HepG2 (cell line): ENCODE results near the gene EPB41L3. TPM values are rescaled to one million over a fixed set of nuclear protein-coding genes. Genes with fewer than 3 reads are reported as not detected.

ENCODE experiments used
- ATAC-seq: fragments of 200-7000 bp; cut with Tn5 transposase; 3 replicates; pipeline ENCODE4 v1.9.1; 2020; ENCODE audit warnings: mild to moderate bottlenecking, moderate library complexity
- BruUV-seq: library from RNA; stranded (reverse); fragments of 400-500 nt; replicated peaks from 2 replicates; lab custom pipeline; 2021; lab: Mats Ljungman, UMichigan
- CTCF ChIA-PET: fragments of 300-600 bp; formaldehyde crosslinking; extraction: SDS; loops from one replicate; lab custom pipeline; 2021; ENCODE audit warnings: low total read pairs, inconsistent platforms, low intra/inter-chr PET ratio; lab: Yijun Ruan, JAX
- POLR2A ChIA-PET: fragments of 350-600 bp; sonication (Branson Sonifier 250); formaldehyde crosslinking; loops from one replicate; lab custom pipeline; 2020; ENCODE audit warnings: antibody characterized with exemption, inconsistent platforms; lab: Yijun Ruan, JAX
- DNase-seq: peaks from one replicate; pipeline ENCODE4 v3.0.0-alpha.2; 2015; ENCODE audit warnings: low spot score
- FAIRE-seq: peaks from 3 replicates; lab custom pipeline; 2011; peaks lifted over from hg19 to GRCh38; lab: Jason Lieb, UNC
- H2AFZ ChIP-seq: one replicate; pipeline ENCODE4 v1.6.1; 2011; ENCODE audit warnings: low read length, inconsistent platforms
- H3K27ac ChIP-seq: fragments of 300-600 bp; 3 replicates; pipeline ENCODE4 v1.8.0; 2011; ENCODE audit warnings: mixed run types, mild to moderate bottlenecking, mixed read lengths, low read length, inconsistent platforms; ENCODE audit not compliant: insufficient read depth; ENCODE audit errors: extremely low read length
- H3K27me3 ChIP-seq, 2 experiments: fragments of 200-600 bp in 1 of 2; 2 replicates in 1 of 2; 3 replicates in 1 of 2; pipeline versions ENCODE4 v1.6.0 to v1.8.0; 2011; ENCODE audit warnings: low read length in 2 of 2, mild to moderate bottlenecking in 2 of 2, moderate library complexity in 2 of 2, inconsistent platforms in 1 of 2; ENCODE audit not compliant: insufficient read depth in 2 of 2, control insufficient read depth in 1 of 2
- H3K36me3 ChIP-seq, 2 experiments: fragments of 200-600 bp in 1 of 2; replicated peaks in 1 of 2; 2 replicates in 1 of 2; 3 replicates in 1 of 2; pipeline versions ENCODE4 v1.5.1 to v1.8.0; 2011; ENCODE audit warnings: low read length in 2 of 2, inconsistent platforms in 1 of 2; ENCODE audit not compliant: insufficient read depth in 2 of 2, control insufficient read depth in 1 of 2
- H3K4me1 ChIP-seq: 2 replicates; pipeline ENCODE4 v1.5.1; 2012; ENCODE audit warnings: low read length, inconsistent platforms; ENCODE audit not compliant: insufficient read depth
- H3K4me2 ChIP-seq: 2 replicates; pipeline ENCODE4 v1.6.0; 2011; ENCODE audit warnings: low read depth, low read length, inconsistent platforms
- H3K4me3 ChIP-seq, 3 experiments: fragments of 200-600 bp in 1 of 3; sonication (generic), shearing (Covaris generic) in 1 of 3; replicated peaks in 1 of 3; 2 replicates each; pipeline ENCODE4 v1.5.1; 2011 to 2016; ENCODE audit warnings: low read length in 3 of 3, inconsistent platforms in 2 of 3, low read depth in 2 of 3, mild to moderate bottlenecking in 2 of 3, control low read depth in 1 of 3, mixed read lengths in 1 of 3; ENCODE audit not compliant: insufficient read depth in 1 of 3
- H3K79me2 ChIP-seq: one replicate; pipeline ENCODE4 v1.6.1; 2011; ENCODE audit warnings: low read length, inconsistent platforms; ENCODE audit not compliant: insufficient read depth
- H3K9ac ChIP-seq: 2 replicates; pipeline ENCODE4 v1.6.0; 2011; ENCODE audit warnings: mild to moderate bottlenecking, low read depth, low read length, inconsistent platforms; ENCODE audit not compliant: insufficient read depth
- H3K9me3 ChIP-seq: 2 replicates; pipeline ENCODE4 v1.5.1; 2012; ENCODE audit warnings: mild to moderate bottlenecking, low read length
- H4K20me1 ChIP-seq: 2 replicates; pipeline ENCODE4 v1.6.0; 2011; ENCODE audit warnings: inconsistent platforms, mild to moderate bottlenecking, low read length, moderate library complexity; ENCODE audit not compliant: insufficient read depth
- CREM ChIP-seq, 2 experiments: sonication (generic) in 1 of 2; formaldehyde crosslinking in 1 of 2; IDR thresholded peaks; 2 replicates each; pipeline versions ENCODE4 v1.4.0 to v1.6.1; 2016 to 2020; ENCODE audit warnings: antibody characterized with exemption in 1 of 2, mild to moderate bottlenecking in 1 of 2, missing genetic modification reagents in 1 of 2
- EZH2 ChIP-seq: conservative IDR thresholded peaks from 2 replicates; pipeline ENCODE4 v1.6.1; 2012; ENCODE audit warnings: mild to moderate bottlenecking, low read depth, low read length, moderate library complexity
- GPN1 ChIP-seq: sonication (generic); formaldehyde crosslinking; IDR thresholded peaks from 2 replicates; pipeline ENCODE4 v1.5.1; 2020; ENCODE audit warnings: missing genetic modification reagents, borderline replicate concordance
- IRF2 ChIP-seq: IDR thresholded peaks from 2 replicates; pipeline ENCODE4 v1.6.1; 2018; ENCODE audit warnings: missing genetic modification reagents, missing compliant biosample characterization
- KAT8 ChIP-seq: IDR thresholded peaks from 2 replicates; pipeline ENCODE4 v1.6.1; 2016; ENCODE audit warnings: missing genetic modification reagents, missing compliant biosample characterization
- MEF2D ChIP-seq: sonication (generic); formaldehyde crosslinking; IDR thresholded peaks from 2 replicates; pipeline ENCODE4 v1.5.1; 2020; ENCODE audit warnings: mild to moderate bottlenecking, missing genetic modification reagents
- MXI1 ChIP-seq: IDR thresholded peaks from 3 replicates; pipeline ENCODE4 v1.6.1; 2012; ENCODE audit warnings: low read depth, low read length, inconsistent platforms, borderline replicate concordance
- PLRG1 ChIP-seq: fragments of 450-650 bp; conservative IDR thresholded peaks from 2 replicates; pipeline ENCODE4 v1.6.1; 2016
- RFX3 ChIP-seq: IDR thresholded peaks from 2 replicates; pipeline ENCODE4 v1.6.1; 2016; ENCODE audit warnings: missing biosample characterization, missing genetic modification reagents
- SIN3B ChIP-seq: fragments of 150-350 bp; IDR thresholded peaks from 2 replicates; pipeline ENCODE4 v1.6.1; 2014; ENCODE audit warnings: low read length
- TOPORS ChIP-seq: sonication (generic); formaldehyde crosslinking; IDR thresholded peaks from 2 replicates; pipeline ENCODE4 v1.8.0; 2023; ENCODE audit warnings: mild to moderate bottlenecking, missing genetic modification reagents
- ZC3H4 ChIP-seq: sonication (generic); formaldehyde crosslinking; IDR thresholded peaks from 2 replicates; pipeline ENCODE4 v1.4.0; 2020; ENCODE audit warnings: missing genetic modification reagents, borderline replicate concordance
- ZFP36L2 ChIP-seq: sonication (generic); formaldehyde crosslinking; IDR thresholded peaks from 2 replicates; pipeline ENCODE4 v1.4.0; 2020; ENCODE audit warnings: missing genetic modification reagents
- ZNF781 ChIP-seq: sonication (generic); formaldehyde crosslinking; IDR thresholded peaks from 2 replicates; pipeline ENCODE4 v1.5.1; 2020; ENCODE audit warnings: borderline replicate concordance, mild to moderate bottlenecking, missing genetic modification reagents; ENCODE audit errors: not compliant biosample characterization
- ZNF839 ChIP-seq: sonication (generic); formaldehyde crosslinking; IDR thresholded peaks from 2 replicates; pipeline ENCODE4 v1.4.0; 2020; ENCODE audit warnings: missing genetic modification reagents, mild to moderate bottlenecking, borderline replicate concordance
- ZSCAN20 ChIP-seq: sonication (generic); formaldehyde crosslinking; IDR thresholded peaks from 2 replicates; pipeline ENCODE4 v1.4.0; 2020; ENCODE audit warnings: missing genetic modification reagents, mild to moderate bottlenecking, borderline replicate concordance
- ZZZ3 ChIP-seq: sonication (generic); formaldehyde crosslinking; IDR thresholded peaks from 2 replicates; pipeline ENCODE4 v1.4.0; 2020; ENCODE audit warnings: missing genetic modification reagents, mild to moderate bottlenecking, borderline replicate concordance
- WGBS: methylation state at CpG from one replicate; pipeline ENCODE4 v1.1.6; 2017; ENCODE audit warnings: low lambda C conversion rate; 5-methylcytosine and 5-hydroxymethylcytosine counted together
- in situ Hi-C: cut with HindIII; loops from 2 replicates; pipeline ENCODE4 v1.10.0; 2017; ENCODE audit warnings: low pct_unique_long_range_greater_than_20kb; ENCODE audit not compliant: extremely low pct_ligation_motif_present
- intact Hi-C: fragments of 100-400 bp; cut with micrococcal nuclease; formaldehyde crosslinking; loops from one replicate; pipeline ENCODE4 v1.10.0; 2022; ENCODE audit not compliant: unreplicated experiment
- polyA plus RNA-seq, 8 experiments: library from polyadenylated mRNA; depleted of rRNA in 3 of 8; stranded (reverse) in 7 of 8; unstranded in 1 of 8; fragments of >200 nt; fragmentation: Illumina TruSeq in 4 of 8; extraction: Trizol in 4 of 8; gene quantifications; 2 replicates each; pipeline versions ENCODE4 v1.2.1 to v1.2.3, GENCODE V29; 2011 to 2016; ENCODE audit warnings: low read depth in 4 of 8, missing spikeins in 1 of 8, mixed read lengths in 1 of 8; ENCODE audit not compliant: insufficient read depth in 1 of 8
- total RNA-seq, 5 experiments: library from RNA; depleted of rRNA; stranded (reverse); fragments of >200 nt; fragmentation: Illumina TruSeq; extraction: Trizol; gene quantifications; 2 replicates each; pipeline ENCODE4 v1.2.3, GENCODE V29; 2016; ENCODE audit warnings: low read depth in 1 of 5
- TF ChIP-seq, protein P1 (sequence below): IDR thresholded peaks from 2 replicates; pipeline ENCODE4 v1.6.1; 2016; ENCODE audit warnings: missing biosample characterization, missing genetic modification reagents, low read depth

Gene EPB41L3
- total and polyA plus RNA-seq, 2 of the 13 experiments (the other 11 are each of a cell fraction or from before 2014, with no cell fraction given), result not detected

GRCh38 chr18:5469340-5469739 is 74.5 kb downstream of the EPB41L3 start:
- WGBS, result 60% methylated on average over 11 of the region's 13 CpGs
- FAIRE-seq (no peak), ATAC-seq (no peak), DNase-seq (no peak)
- ChIA-PET CTCF (no interaction called here), POLR2A (no interaction called here)
- Histone ChIP-seq H3K4me2 (no peak overlapping the region), H3K36me3 (no peaks in the 10 kb centered on the region), H3K4me3 (no peak overlapping the region), H3K9me3 (no peaks in the 10 kb centered on the region), H3K9ac (no peak overlapping the region), H3K79me2 (no peaks in the 10 kb centered on the region), H3K27ac (no peak overlapping the region), H3K4me1 (no peaks in the 10 kb centered on the region), H4K20me1 (no peaks in the 10 kb centered on the region), H2AFZ (no peak overlapping the region), H3K27me3 (peaks cover 0 to 1% of the 10 kb centered on the region in 2 experiments; a peak in 1 of 5 replicates)
- no TSS peak for BruUV-seq
- intact Hi-C loops (no loop called here), in situ Hi-C loops (no loop called here)
- TF ChIP-seq MEF2D (no peak), IRF2 (no peak), TOPORS (CRISPR knock-in tag) (no peak), ZZZ3 (CRISPR knock-in tag) (no peak), ZFP36L2 (CRISPR knock-in tag) (no peak), MXI1 (no peak), ZC3H4 (CRISPR knock-in tag) (no peak), EZH2 (no peak), PLRG1 (no peak), GPN1 (CRISPR knock-in tag) (no peak), ZNF839 (no peak), ZNF781 (CRISPR knock-in tag) (no peak), CREM (IDR thresholded peaks at IDR 0.05) (no peak), CREM (CRISPR knock-in tag; IDR thresholded peaks at IDR 0.05) (no peak), RFX3 (CRISPR knock-in tag) (no peak), SIN3B (no peak), ZSCAN20 (CRISPR knock-in tag) (no peak), KAT8 (CRISPR knock-in tag) (no peak)
- TF ChIP-seq, protein P1, sequence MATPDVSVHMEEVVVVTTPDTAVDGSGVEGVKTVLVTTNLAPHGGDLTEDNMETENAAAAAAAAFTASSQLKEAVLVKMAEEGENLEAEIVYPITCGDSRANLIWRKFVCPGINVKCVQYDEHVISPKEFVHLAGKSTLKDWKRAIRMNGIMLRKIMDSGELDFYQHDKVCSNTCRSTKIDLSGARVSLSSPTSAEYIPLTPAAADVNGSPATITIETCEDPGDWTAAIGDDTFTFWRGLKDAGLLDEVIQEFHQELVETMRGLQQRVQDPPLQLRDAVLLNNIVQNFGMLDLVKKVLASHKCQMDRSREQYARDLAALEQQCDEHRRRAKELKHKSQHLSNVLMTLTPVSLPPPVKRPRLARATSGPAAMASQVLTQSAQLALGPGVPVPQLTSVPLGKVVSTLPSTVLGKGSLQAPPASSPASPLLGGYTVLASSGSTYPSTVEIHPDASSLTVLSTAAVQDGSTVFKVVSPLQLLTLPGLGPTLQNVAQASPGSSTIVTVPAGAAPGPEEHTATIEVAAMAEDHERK, result no peak
